ENCODE results near the gene MBLAC2.

Gene MBLAC2

GRCh38 chr5:90446961-90447360 is 27.6 kb downstream of the MBLAC2 start:
- DNase-seq, result no peak

GRCh38 chr5:90440644-90441043 is 33.9 kb downstream of the MBLAC2 start:
- DNase-seq, result no peak

- DNase-seq, result no peak
Measured at GRCh38 chr5:90438100-90438499, 36.5 kb downstream of the MBLAC2 start.

GRCh38 chr5:90437663-90438062 is 36.9 kb downstream of the MBLAC2 start:
- DNase-seq, result no peak

GRCh38 chr5:90434116-90434714 is 40.4 kb downstream of the MBLAC2 start:
- no peak for DNase-seq

GRCh38 chr5:90424245-90424644 is 50.3 kb downstream of the MBLAC2 start:
- DNase-seq, result no peak

GRCh38 chr5:90421136-90421535 is 53.4 kb downstream of the MBLAC2 start:
- DNase-seq, result no peak

- no peak for DNase-seq
Measured at GRCh38 chr5:90418214-90418613, 56.4 kb downstream of the MBLAC2 start.

GRCh38 chr5:90410178-90410762 is 64.3 kb downstream of the MBLAC2 start:
- DNase-seq, result no peak

- peak; percentile 95 for DNase-seq
Measured at GRCh38 chr5:90409318-90410177, 65.0 kb downstream of the MBLAC2 start, which contains the start of gene CETN3. Gene CETN3, minus strand, starts transcription at chr5:90409756. Its CDS starts 95 bp downstream, at chr5:90409661.

GRCh38 chr5:90408571-90409317 is 65.8 kb downstream of the MBLAC2 start:
- no peak for DNase-seq

All from NCI-H1092 (cell line).